HEK293T (cell line): ENCODE measurements around the gene ACACB.

Experiments
- CTCF ChIA-PET: fragments of 350-600 bp; formaldehyde crosslinking; extraction: SDS; loops from one replicate; lab custom pipeline; 2021; ENCODE audit warnings: antibody characterized with exemption, inconsistent platforms; lab: Yijun Ruan, JAX
- POLR2A ChIA-PET: fragments of 350-600 bp; formaldehyde crosslinking; extraction: SDS; loops from one replicate; lab custom pipeline; 2020; ENCODE audit warnings: antibody characterized with exemption, inconsistent platforms; lab: Yijun Ruan, JAX
- DNase-seq: peaks from one replicate; pipeline ENCODE4 v3.0.0; 2012; ENCODE audit warnings: mixed read lengths; ENCODE audit errors: extremely low spot score
- ARNT ChIP-seq: fragments of 450-650 bp; IDR thresholded peaks from 2 replicates; pipeline ENCODE4 v1.6.1; 2017; ENCODE audit warnings: mild to moderate bottlenecking
- BHLHE40 ChIP-seq: fragments of 450-650 bp; IDR thresholded peaks from 2 replicates; pipeline ENCODE4 v1.6.1; 2016; ENCODE audit warnings: mild to moderate bottlenecking, moderate library complexity, borderline replicate concordance
- CTBP1 ChIP-seq: fragments of 450-650 bp; IDR thresholded peaks from 2 replicates; pipeline ENCODE4 v1.6.1; 2016; ENCODE audit warnings: borderline replicate concordance
- ELF4 ChIP-seq: fragments of 450-650 bp; IDR thresholded peaks from 2 replicates; pipeline ENCODE4 v1.6.1; 2017; ENCODE audit warnings: antibody characterized with exemption
- FOXA1 ChIP-seq: fragments of 450-650 bp; IDR thresholded peaks from 2 replicates; pipeline ENCODE4 v1.6.1; 2016; ENCODE audit warnings: mild to moderate bottlenecking
- FOXK2 ChIP-seq: fragments of 450-650 bp; IDR thresholded peaks from 2 replicates; pipeline ENCODE4 v1.6.1; 2016; ENCODE audit warnings: mild to moderate bottlenecking
- FOXM1 ChIP-seq: fragments of 450-650 bp; IDR thresholded peaks from 2 replicates; pipeline ENCODE4 v1.6.1; 2017; ENCODE audit warnings: mild to moderate bottlenecking, borderline replicate concordance
- HDGF ChIP-seq: fragments of 450-650 bp; IDR thresholded peaks from 2 replicates; pipeline ENCODE4 v1.6.1; 2017; ENCODE audit warnings: antibody characterized with exemption, borderline replicate concordance
- L3MBTL2 ChIP-seq: fragments of 450-650 bp; conservative IDR thresholded peaks from 2 replicates; pipeline ENCODE4 v1.6.1; 2016; ENCODE audit warnings: mild to moderate bottlenecking
- LEF1 ChIP-seq: fragments of 450-650 bp; IDR thresholded peaks from 2 replicates; pipeline ENCODE4 v1.6.1; 2017; ENCODE audit warnings: mild to moderate bottlenecking, borderline replicate concordance
- NFRKB ChIP-seq: fragments of 450-650 bp; IDR thresholded peaks from 2 replicates; pipeline ENCODE4 v1.6.1; 2016; ENCODE audit warnings: mild to moderate bottlenecking, moderate library complexity
- SP1 ChIP-seq: fragments of 450-650 bp; IDR thresholded peaks from 2 replicates; pipeline ENCODE4 v1.6.1; 2017
- SUZ12 ChIP-seq: fragments of 450-650 bp; IDR thresholded peaks from 2 replicates; pipeline ENCODE4 v1.6.1; 2016; ENCODE audit warnings: mild to moderate bottlenecking
- TARDBP ChIP-seq: fragments of 450-650 bp; IDR thresholded peaks from 2 replicates; pipeline ENCODE4 v1.6.1; 2016
- ZNF384 ChIP-seq: fragments of 450-650 bp; IDR thresholded peaks from 2 replicates; pipeline ENCODE4 v1.6.1; 2016
- TF ChIP-seq, protein P1 (sequence below): fragments of 450-650 bp; IDR thresholded peaks from 2 replicates; pipeline ENCODE4 v1.6.1; 2016

The ACACB gene

DNA sequence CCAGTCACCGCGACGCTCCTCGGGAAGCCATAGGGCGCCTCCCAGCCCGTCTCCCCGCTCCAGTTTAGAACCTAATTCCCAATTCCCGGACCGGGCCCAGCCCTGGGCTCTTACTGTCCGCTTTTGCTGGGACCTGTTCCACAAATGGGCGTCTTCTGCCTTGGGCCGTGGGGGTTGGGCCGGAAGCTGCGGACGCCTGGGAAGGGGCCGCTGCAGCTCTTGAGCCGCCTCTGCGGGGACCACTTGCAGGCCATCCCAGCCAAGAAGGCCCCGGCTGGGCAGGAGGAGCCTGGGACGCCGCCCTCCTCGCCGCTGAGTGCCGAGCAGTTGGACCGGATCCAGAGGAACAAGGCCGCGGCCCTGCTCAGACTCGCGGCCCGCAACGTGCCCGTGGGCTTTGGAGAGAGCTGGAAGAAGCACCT is 18.2 kb upstream of the ACACB start:
- POLR2A ChIA-PET = no interaction called here
- CTCF ChIA-PET = interaction anchor here (1.2 kb wide), 1 partner anchor 13 kb away, joined by 5 read pairs; no protein-coding TSS in a partner anchor
- DNase-seq = no peak
- no peak for TF ChIP-seq ARNT
- no peak for TF ChIP-seq FOXK2
- no peak for TF ChIP-seq HDGF
- no peak for TF ChIP-seq SUZ12

DNA sequence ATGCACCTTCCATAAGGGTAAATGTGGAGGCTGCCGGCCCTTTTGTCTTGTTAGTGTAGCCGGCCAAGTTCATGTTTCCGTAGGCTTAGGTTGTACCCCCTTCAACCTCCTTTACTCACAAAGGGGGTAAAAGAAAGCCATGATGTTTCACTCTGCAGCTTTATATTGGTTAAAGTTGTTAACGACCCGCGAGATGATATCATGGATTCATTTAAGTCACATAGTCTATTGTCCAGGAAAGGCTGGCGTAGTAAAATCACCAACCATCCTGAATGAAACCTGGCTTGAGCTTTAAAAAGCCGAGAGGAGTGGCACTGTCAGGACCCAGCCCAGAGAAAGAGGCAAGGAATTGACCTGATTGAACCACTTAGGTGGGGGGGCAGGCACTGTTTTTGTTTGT is 17.7 kb upstream of the ACACB start:
- no peak for DNase-seq
- POLR2A ChIA-PET = no interaction called here
- TF ChIP-seq HDGF (no peak), FOXM1 (no peak), ARNT (no peak), L3MBTL2 (no peak), BHLHE40 (no peak), FOXA1 (no peak), SP1 (no peak), NFRKB (no peak), ELF4 (no peak), SUZ12 (no peak)
- CTCF ChIA-PET = interaction anchor here (1.2 kb wide), 1 partner anchor 13 kb away, joined by 5 read pairs; no protein-coding TSS in a partner anchor

DNA sequence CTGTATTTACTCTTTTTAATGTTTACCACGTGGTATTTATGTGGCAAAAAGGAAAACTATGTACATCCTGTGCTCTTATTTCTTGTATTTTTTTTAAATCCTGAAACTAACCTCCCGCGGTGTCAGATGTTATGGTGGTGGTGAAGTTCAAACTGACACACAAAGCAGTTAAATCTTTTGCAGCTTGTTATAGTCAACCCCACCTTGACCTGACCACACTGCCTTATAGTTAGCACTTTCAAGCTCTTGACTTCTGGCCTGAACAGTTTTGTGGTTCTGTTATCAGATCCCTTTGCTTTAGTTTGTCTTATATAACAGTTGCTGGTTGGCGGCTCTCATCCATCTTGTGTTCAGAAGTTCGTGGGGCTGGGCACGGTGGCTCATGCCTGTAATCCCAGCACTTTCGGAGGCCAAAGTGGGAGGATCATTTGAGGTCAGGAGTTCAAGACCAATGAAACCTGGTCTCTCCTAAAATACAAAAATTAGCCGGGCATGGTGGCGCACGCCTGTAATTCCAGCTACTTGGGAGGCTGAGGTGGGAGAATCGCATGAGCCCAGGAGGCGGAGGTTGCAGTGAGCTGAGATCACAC is 16.9 kb upstream of the ACACB start:
- ChIA-PET CTCF (interaction anchor here (1.2 kb wide), 1 partner anchor 12 kb away, joined by 5 read pairs; no protein-coding TSS in a partner anchor), POLR2A (no interaction called here)
- TF ChIP-seq ELF4 (no peak), TARDBP (no peak), HDGF (no peak), FOXM1 (no peak), CTBP1 (no peak)
- no peak for DNase-seq

DNA sequence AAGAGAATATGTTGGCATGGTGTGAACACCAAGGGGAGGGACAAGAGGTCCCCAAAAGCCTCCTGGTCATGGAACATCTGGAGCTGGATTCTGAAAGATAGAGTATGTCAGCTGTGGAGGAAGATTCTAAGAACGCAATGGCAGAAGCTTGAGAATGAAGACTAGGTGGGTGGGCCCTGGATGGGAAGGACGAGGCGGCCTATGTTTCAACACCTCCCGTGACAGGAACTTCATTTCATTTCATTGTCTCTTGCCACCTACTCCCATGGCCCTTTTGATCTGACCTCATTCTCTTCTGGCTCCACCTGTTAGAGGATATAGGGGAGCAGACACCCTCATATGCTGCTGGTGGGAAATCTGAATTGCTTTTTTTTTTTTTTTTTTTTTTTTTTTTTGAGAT is 15.6 kb upstream of the ACACB start:
- no peak for DNase-seq
- ChIA-PET CTCF (interaction anchor here (1.5 kb wide), 1 partner anchor 11 kb away, joined by 3 read pairs; no protein-coding TSS in a partner anchor), POLR2A (no interaction called here)
- TF ChIP-seq ZNF384 = no peak
- no peak for TF ChIP-seq FOXK2
- TF ChIP-seq LEF1 = no peak
- no peak for TF ChIP-seq ARNT
- TF ChIP-seq HDGF = no peak
- TF ChIP-seq BHLHE40 = no peak
- TF ChIP-seq L3MBTL2 = no peak
- TF ChIP-seq SP1 = no peak
- TF ChIP-seq, protein P1, sequence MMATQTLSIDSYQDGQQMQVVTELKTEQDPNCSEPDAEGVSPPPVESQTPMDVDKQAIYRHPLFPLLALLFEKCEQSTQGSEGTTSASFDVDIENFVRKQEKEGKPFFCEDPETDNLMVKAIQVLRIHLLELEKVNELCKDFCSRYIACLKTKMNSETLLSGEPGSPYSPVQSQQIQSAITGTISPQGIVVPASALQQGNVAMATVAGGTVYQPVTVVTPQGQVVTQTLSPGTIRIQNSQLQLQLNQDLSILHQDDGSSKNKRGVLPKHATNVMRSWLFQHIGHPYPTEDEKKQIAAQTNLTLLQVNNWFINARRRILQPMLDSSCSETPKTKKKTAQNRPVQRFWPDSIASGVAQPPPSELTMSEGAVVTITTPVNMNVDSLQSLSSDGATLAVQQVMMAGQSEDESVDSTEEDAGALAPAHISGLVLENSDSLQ = no peak
- TF ChIP-seq NFRKB = no peak
- TF ChIP-seq FOXA1 = no peak
- TF ChIP-seq SUZ12 = no peak
- no peak for TF ChIP-seq FOXM1
- TF ChIP-seq CTBP1 = no peak
- no peak for TF ChIP-seq TARDBP
- TF ChIP-seq ELF4 = no peak

DNA sequence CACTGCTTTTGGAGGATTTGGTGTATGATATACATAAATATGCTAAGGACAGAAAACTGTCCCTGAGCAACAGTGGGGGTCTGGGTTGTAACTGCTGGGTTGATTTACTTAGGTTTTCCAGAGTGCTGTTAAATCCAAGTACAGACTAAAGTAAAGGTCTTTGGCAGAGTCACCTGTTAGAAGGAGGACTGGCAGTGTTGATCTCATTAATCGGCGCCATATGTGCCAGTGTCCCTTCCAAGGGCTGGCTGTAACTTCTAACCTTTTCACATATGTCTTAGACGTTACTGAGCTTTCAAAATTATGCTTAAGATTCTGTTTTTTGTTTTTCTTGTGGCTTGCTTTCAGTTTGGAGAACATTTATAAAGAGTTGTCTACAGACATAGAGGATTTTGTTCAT is 13.9 kb upstream of the ACACB start:
- ChIA-PET CTCF (no interaction called here), POLR2A (no interaction called here)
- TF ChIP-seq ARNT = no peak
- no peak for TF ChIP-seq CTBP1
- TF ChIP-seq, protein P1 = no peak
- DNase-seq = no peak

DNA sequence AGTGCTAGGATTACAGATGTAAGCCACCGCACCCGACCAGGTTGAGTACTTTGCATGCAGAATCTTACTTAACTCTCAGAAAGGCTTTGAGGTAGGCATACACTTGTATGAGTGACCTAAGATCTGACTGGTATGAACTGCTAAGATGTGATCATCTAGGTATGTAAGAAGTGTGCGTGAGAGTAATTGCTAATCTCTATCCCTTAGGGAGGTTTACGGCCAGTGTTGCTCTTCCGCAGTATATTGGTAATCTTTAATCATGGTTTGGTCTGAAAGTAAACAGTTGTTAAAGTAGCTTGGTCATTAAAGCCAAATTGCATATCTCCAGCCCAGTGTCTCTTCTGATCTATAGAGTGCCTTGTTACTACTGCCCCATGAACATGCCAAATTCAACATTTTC is 11.2 kb upstream of the ACACB start:
- ChIA-PET POLR2A (no interaction called here), CTCF (no interaction called here)
- TF ChIP-seq FOXK2 (no peak), SP1 (no peak), HDGF (no peak), ZNF384 (no peak), ARNT (no peak), BHLHE40 (no peak)
- DNase-seq = no peak

DNA sequence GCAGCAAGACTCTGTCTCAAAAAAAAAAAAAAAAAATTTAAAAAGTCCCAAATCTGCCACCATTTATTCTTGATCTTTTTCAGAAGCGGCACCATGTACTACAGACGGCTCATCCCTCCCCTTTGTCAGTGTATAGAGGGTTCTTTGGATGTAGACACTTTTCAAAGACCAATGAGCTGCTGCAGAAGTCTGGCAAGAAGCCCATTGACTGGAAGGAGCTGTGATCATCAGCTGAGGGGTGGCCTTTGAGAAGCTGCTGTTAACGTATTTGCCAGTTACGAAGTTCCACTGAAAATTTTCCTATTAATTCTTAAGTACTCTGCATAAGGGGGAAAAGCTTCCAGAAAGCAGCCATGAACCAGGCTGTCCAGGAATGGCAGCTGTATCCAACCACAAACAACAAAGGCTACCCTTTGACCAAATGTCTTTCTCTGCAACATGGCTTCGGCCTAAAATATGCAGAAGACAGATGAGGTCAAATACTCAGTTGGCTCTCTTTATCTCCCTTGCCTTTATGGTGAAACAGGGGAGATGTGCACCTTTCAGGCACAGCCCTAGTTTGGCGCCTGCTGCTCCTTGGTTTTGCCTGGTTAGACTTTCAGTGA is 6.5 kb upstream of the ACACB start:
- CTCF ChIA-PET = interaction anchor here (0.6 to 0.9 kb wide), 2 partner anchors 14 to 209 kb away, joined by 3 to 5 read pairs; no protein-coding TSS in a partner anchor
- TF ChIP-seq, protein P1 = no peak
- TF ChIP-seq ARNT (no peak), LEF1 (no peak), ELF4 (no peak), FOXA1 (no peak), L3MBTL2 (no peak), TARDBP (no peak), SP1 (no peak), BHLHE40 (no peak), HDGF (no peak), CTBP1 (no peak)
- DNase-seq = no peak
- POLR2A ChIA-PET = no interaction called here
